Hepatocyte (in vitro differentiated cells): Measurements from ENCODE around the gene RHCG.

Source experiments
- EZH2 ChIP-seq: fragments of 200-600 bp; sonication (generic); IDR thresholded peaks from 2 replicates; pipeline ENCODE4 v1.6.1; 2016; ENCODE audit warnings: antibody characterized with exemption, mild to moderate bottlenecking, borderline replicate concordance
- TF ChIP-seq, protein P1 (sequence below): fragments of 200-600 bp; sonication (generic); IDR thresholded peaks from 2 replicates; pipeline ENCODE4 v1.5.1; 2016; ENCODE audit warnings: antibody characterized with exemption, mild to moderate bottlenecking; ENCODE audit not compliant: poor library complexity

DNA sequence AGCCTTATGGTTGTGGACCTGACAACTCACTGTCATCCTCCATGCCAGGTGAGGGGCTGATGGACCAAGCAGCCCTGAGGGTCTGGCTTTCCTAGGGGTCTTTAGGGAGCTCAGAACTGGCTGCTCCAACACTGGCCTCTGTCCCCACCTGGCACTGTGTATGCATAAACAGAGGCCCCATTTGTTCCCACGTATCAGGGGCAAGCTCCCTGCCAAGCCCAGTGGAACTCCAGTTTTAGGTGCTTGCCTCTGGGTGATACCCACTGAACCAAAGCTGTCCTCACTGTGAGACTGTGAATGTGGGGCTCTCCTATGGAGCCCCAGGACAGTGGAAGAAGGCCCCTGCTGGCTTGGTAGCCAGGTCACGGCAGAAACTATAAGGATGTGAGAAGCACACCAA lies 26.7 kb upstream of the RHCG start:
- TF ChIP-seq, protein P1, sequence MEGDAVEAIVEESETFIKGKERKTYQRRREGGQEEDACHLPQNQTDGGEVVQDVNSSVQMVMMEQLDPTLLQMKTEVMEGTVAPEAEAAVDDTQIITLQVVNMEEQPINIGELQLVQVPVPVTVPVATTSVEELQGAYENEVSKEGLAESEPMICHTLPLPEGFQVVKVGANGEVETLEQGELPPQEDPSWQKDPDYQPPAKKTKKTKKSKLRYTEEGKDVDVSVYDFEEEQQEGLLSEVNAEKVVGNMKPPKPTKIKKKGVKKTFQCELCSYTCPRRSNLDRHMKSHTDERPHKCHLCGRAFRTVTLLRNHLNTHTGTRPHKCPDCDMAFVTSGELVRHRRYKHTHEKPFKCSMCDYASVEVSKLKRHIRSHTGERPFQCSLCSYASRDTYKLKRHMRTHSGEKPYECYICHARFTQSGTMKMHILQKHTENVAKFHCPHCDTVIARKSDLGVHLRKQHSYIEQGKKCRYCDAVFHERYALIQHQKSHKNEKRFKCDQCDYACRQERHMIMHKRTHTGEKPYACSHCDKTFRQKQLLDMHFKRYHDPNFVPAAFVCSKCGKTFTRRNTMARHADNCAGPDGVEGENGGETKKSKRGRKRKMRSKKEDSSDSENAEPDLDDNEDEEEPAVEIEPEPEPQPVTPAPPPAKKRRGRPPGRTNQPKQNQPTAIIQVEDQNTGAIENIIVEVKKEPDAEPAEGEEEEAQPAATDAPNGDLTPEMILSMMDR: no peak
- TF ChIP-seq EZH2: no peak
